ENCODE data around the gene MICAL2. TPM values are rescaled to one million over a fixed set of nuclear protein-coding genes. Genes with fewer than 3 reads are reported as not detected.
"Not testable (repeated sequence)": the region's sequence is repeated elsewhere in the genome, so short reads cannot be mapped to it uniquely, and the experiment has no call there.

Gene MICAL2
- total RNA-seq, 4 donors from 2014 or later = 195 to 499 (median 259) TPM

DNA sequence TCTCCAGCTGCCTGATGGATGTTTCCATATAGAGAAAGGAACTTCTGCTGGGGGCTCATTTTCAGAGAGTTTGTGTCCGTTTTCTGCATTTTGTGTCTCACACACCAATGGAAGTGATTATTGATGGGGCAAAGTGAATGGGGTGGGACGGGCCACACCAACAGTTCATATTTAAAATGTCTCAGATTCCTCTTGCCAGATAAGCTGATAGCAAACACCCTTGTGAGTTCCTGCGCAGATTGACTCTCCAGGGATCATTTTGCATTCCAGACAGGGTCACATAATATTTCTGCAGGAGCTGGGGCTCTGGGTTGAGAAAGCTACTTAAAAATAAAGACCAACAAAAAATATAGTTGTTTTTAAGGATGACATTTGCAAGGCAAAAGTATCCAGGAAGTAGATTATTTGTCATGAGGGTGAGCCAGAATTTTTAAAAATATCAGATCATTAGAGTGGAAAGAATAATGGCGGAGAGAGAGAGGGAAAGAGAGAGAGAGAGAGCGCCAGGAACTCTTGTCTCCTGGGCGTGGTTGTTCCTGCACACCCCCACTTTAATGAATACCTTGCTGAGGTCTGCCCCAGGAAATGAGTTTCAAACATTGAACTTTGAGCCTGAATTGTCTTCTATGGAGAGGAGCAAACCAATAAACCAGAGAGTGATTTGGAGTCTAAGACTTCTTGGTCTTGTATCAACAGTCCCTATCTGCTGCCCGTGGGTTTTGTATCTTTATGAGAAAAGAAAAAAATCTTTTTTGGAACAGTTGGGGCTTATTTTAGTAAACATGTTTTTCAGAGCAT lies 33.3 kb downstream of the MICAL2 start:
- Histone ChIP-seq H3K27ac (replicated peaks in 1 of 4) (peak overlapping the region; percentile 84 to 89 (median 86)), H3K4me3 (no peak overlapping the region), H3K9me3 (no peaks in the 10 kb centered on the region), H3K27me3 (no peaks in the 10 kb centered on the region), H3K4me1 (peaks cover 59 to 70% (median 67%) of the 10 kb centered on the region in 4 donors), H3K36me3 (no peaks in the 10 kb centered on the region)
- intact Hi-C loops (cut with DNase I) = no loop called here
- no peak for DNase-seq (ENCODE audit: extremely low spot score)
- 74% methylated on average over 7 of the region's 7 CpGs for WGBS
- TF ChIP-seq EP300 (IDR thresholded peaks at IDR 0.05) (no peak), POLR2A (IDR thresholded peaks at IDR 0.05; ENCODE audit: low read depth) (no peak)

DNA sequence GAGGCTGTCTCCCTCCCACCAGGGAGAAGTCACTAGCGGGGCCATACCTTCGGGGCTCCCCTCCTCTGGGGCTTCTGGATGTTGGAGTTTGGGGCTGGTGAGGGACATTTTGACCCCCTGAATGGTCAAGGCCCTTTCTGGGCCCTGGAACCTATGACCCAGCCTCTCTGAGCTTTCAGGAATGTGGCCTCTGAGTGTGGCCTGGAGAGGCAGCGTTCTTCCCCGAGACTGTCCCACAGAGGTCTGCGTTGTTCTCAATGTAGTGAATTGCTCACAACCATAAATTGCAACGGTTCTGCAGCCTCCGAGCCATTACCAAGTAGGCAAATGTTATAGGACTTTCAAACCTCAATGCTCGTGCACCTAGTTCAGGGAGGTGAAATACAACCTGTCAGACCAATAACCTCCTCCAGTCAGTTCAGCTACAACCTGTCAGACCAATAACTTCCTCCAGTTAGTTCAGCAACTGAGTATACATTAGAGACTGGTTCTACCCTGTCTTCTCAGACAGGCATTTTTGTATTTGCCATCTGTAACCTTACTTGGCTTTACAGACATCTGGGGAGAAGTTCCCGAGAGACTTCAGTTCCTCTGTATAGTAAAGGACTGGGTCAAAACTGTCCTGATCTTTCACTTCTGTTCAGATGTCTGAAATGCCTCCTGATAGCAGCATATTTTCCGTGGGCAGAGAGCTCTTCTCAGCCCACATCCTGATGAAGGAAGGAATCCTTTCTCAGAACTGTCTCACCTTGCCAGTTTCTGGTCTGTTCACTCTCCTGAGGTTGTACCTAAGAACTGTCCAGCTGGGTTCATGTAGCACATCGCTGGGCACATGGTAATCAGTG lies 34.2 kb downstream of the MICAL2 start:
- H3K36me3 ChIP-seq = no peaks in the 10 kb centered on the region
- peak overlapping the region; percentile 84 to 89 (median 86) for H3K27ac ChIP-seq (replicated peaks in 1 of 4)
- H3K4me1 ChIP-seq = peaks cover 50 to 70% (median 67%) of the 10 kb centered on the region in 4 donors
- intact Hi-C loops (cut with DNase I) = no loop called here
- no peak overlapping the region for H3K4me3 ChIP-seq
- DNase-seq (ENCODE audit: extremely low spot score) = no peak
- WGBS = 79% methylated on average over 5 of the region's 11 CpGs
- no peaks in the 10 kb centered on the region for H3K9me3 ChIP-seq
- no peaks in the 10 kb centered on the region for H3K27me3 ChIP-seq
- TF ChIP-seq POLR2A (IDR thresholded peaks at IDR 0.05; ENCODE audit: low read depth) (no peak), EP300 (IDR thresholded peaks at IDR 0.05) (no peak), POLR2AphosphoS5 (IDR thresholded peaks at IDR 0.05) (no peak)
- TF ChIP-seq, protein P1, sequence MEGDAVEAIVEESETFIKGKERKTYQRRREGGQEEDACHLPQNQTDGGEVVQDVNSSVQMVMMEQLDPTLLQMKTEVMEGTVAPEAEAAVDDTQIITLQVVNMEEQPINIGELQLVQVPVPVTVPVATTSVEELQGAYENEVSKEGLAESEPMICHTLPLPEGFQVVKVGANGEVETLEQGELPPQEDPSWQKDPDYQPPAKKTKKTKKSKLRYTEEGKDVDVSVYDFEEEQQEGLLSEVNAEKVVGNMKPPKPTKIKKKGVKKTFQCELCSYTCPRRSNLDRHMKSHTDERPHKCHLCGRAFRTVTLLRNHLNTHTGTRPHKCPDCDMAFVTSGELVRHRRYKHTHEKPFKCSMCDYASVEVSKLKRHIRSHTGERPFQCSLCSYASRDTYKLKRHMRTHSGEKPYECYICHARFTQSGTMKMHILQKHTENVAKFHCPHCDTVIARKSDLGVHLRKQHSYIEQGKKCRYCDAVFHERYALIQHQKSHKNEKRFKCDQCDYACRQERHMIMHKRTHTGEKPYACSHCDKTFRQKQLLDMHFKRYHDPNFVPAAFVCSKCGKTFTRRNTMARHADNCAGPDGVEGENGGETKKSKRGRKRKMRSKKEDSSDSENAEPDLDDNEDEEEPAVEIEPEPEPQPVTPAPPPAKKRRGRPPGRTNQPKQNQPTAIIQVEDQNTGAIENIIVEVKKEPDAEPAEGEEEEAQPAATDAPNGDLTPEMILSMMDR (IDR thresholded peaks at IDR 0.05) = no peak

DNA sequence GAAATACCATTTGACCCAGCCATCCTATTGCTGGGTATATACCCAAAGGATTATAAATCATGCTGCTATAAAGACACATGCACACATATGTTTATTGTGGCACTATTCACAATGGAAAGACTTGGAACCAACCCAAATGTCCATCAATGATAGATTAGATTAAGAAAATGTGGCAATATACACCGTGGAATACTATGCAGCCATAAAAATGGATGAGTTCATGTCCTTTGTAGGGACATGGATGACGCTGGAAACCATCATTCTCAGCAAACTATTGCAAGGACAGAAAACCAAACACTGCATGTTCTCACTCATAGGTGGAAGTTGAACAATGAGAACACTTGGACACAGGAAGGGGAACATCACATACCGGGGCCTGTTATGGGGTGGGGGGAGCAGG lies 36.3 kb downstream of the MICAL2 start:
- peaks cover 30 to 66% (median 61%) of the 10 kb centered on the region in 4 donors for H3K4me1 ChIP-seq
- H3K4me3 ChIP-seq; H3K9me3 ChIP-seq; intact Hi-C loops (cut with DNase I); H3K27ac ChIP-seq (replicated peaks in 1 of 4); DNase-seq (ENCODE audit: extremely low spot score); H3K27me3 ChIP-seq; H3K36me3 ChIP-seq: not testable (repeated sequence)
- 98% methylated on average over 3 of the region's 3 CpGs for WGBS

DNA sequence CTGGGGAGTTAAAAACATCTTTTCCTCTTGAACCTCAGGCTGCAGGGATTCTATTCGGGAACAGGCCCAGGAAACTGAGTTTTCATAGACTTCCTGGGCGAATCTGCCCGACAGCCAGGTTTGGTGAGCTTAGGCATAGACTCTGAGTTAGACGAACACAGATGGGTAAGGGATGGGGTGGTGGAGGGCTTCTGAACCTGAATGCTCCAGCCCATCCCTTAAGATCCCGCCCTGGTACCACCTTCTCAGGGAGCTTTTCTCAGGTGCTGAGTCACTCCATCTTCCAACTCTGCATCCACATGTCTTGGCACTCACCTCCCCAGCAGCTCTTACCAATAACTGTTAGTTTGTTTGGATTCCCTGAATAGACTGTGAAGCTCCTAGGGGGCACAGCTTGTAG lies 37.4 kb downstream of the MICAL2 start:
- Histone ChIP-seq H3K36me3 (peaks cover 0 to under 1% (median 0%) of the 10 kb centered on the region in 4 donors), H3K4me1 (peaks cover 21 to 56% (median 51%) of the 10 kb centered on the region in 4 donors), H3K27ac (replicated peaks in 1 of 4) (peak overlapping the region; percentile 26 to 60 (median 48)), H3K9me3 (no peaks in the 10 kb centered on the region), H3K27me3 (no peaks in the 10 kb centered on the region), H3K4me3 (no peak overlapping the region)
- 88% methylated on average over 5 of the region's 5 CpGs for WGBS
- intact Hi-C loops (cut with DNase I) = no loop called here
- DNase-seq (ENCODE audit: extremely low spot score) = no peak
- no peak for TF ChIP-seq EP300 (IDR thresholded peaks at IDR 0.05)
- TF ChIP-seq POLR2AphosphoS5 (IDR thresholded peaks at IDR 0.05) = no peak
- no peak for TF ChIP-seq POLR2A (IDR thresholded peaks at IDR 0.05; ENCODE audit: low read depth)
- TF ChIP-seq, protein P1 (IDR thresholded peaks at IDR 0.05) = no peak

DNA sequence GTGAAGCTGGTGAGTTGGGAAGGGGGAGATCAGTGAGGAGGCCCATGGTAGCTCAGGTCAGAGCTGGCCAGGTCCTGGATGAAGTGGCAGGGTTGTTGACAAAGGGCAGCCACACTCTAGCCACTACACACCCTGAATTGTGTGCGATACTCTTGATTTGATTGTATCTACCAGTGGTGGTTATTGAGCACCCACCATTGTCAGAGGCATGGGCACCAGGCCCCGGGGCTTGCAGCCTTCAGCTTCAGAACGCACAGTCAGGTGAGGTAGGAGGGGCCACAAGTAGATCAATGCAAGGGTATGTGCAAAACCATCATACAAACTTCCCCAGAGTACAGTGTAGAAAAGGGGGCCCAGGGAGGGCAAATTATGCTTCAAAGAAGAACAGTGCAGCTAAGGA lies 38.1 kb downstream of the MICAL2 start:
- WGBS = 100% methylated on average over 3 of the region's 3 CpGs
- DNase-seq (ENCODE audit: extremely low spot score) = no peak
- Histone ChIP-seq H3K27me3 (no peaks in the 10 kb centered on the region), H3K4me3 (no peak overlapping the region), H3K27ac (replicated peaks in 1 of 4) (peak overlapping the region; percentile 26 to 60 (median 48)), H3K4me1 (peaks cover 15 to 50% (median 44%) of the 10 kb centered on the region in 4 donors), H3K9me3 (no peaks in the 10 kb centered on the region), H3K36me3 (peaks cover 0 to 7% (median 4%) of the 10 kb centered on the region in 4 donors)
- TF ChIP-seq EP300 (IDR thresholded peaks at IDR 0.05) (no peak), POLR2A (IDR thresholded peaks at IDR 0.05; ENCODE audit: low read depth) (no peak), POLR2AphosphoS5 (IDR thresholded peaks at IDR 0.05) (no peak)
- TF ChIP-seq, protein P1 (IDR thresholded peaks at IDR 0.05) = no peak
- intact Hi-C loops (cut with DNase I) = no loop called here

All from esophagus muscularis mucosa (tissue), 4 donors.